ENCODE results near the gene FRG1. TPM values are rescaled to one million over a fixed set of nuclear protein-coding genes. Genes with fewer than 3 reads are reported as not detected.
"Not testable (repeated sequence)": the region's sequence is repeated elsewhere in the genome, so short reads cannot be mapped to it uniquely, and the experiment has no call there.

FRG1 gene
- total RNA-seq, 1 donor from 2014 or later = 33.4 TPM

- Histone ChIP-seq H3K4me3 (ENCODE audit: insufficient read depth, low read depth, low read length) (no peak overlapping the region), H3K79me2 (ENCODE audit: insufficient read depth, low read length) (no peaks in the 10 kb centered on the region), H3K36me3 (ENCODE audit: insufficient read depth, low read length) (no peaks in the 10 kb centered on the region), H3K27ac (ENCODE audit: low read depth, low read length) (no peak overlapping the region), H3K9me3 (ENCODE audit: insufficient read depth, low read depth, low read length) (no peaks in the 10 kb centered on the region), H3K4me2 (ENCODE audit: low read length) (no peak overlapping the region), H2AFZ (ENCODE audit: low read depth, low read length) (no peak overlapping the region), H3K4me1 (ENCODE audit: insufficient read depth, low read length) (no peaks in the 10 kb centered on the region), H3K27me3 (ENCODE audit: insufficient read depth, low read length) (no peaks in the 10 kb centered on the region), H4K20me1 (ENCODE audit: insufficient read depth, low read length) (no peaks in the 10 kb centered on the region), H3K9ac (ENCODE audit: low read length) (no peak overlapping the region)
- Mint-ChIP-seq H3K27me3 (ENCODE audit: low read depth, unreplicated experiment) (peaks cover 2% of the 10 kb centered on the region), H3K27ac (ENCODE audit: unreplicated experiment) (no peak overlapping the region), H3K36me3 (ENCODE audit: low read depth, unreplicated experiment) (no peaks in the 10 kb centered on the region), H3K4me1 (ENCODE audit: low read depth, unreplicated experiment) (no peaks in the 10 kb centered on the region), H3K4me3 (ENCODE audit: unreplicated experiment) (no peak overlapping the region), H3K9me3 (ENCODE audit: unreplicated experiment) (peaks cover 7% of the 10 kb centered on the region)
- TF ChIP-seq CTCF (IDR thresholded peaks at IDR 0.05; ENCODE audit: insufficient read depth, low read depth, low read length) (no peak), EZH2 (IDR thresholded peaks at IDR 0.05; ENCODE audit: insufficient read depth, low read length) (no peak)
- DNase-seq (ENCODE audit: low read depth) = no peak
- no peak for FAIRE-seq
Observed at GRCh38 chr4:189974056-189974455, 33.4 kb downstream of the FRG1 start.

GRCh38 chr4:189979196-189980047 is 38.8 kb downstream of the FRG1 start:
- FAIRE-seq (no peak), DNase-seq (ENCODE audit: low read depth) (no peak)
- Mint-ChIP-seq H3K36me3 (ENCODE audit: low read depth, unreplicated experiment) (no peaks in the 10 kb centered on the region), H3K9me3 (ENCODE audit: unreplicated experiment) (peaks cover 6% of the 10 kb centered on the region), H3K4me1 (ENCODE audit: low read depth, unreplicated experiment) (no peaks in the 10 kb centered on the region), H3K27ac (ENCODE audit: unreplicated experiment) (no peak overlapping the region), H3K27me3 (ENCODE audit: low read depth, unreplicated experiment) (peaks cover 2% of the 10 kb centered on the region), H3K4me3 (ENCODE audit: unreplicated experiment) (no peak overlapping the region)
- no peaks in the 10 kb centered on the region for H3K9me3 ChIP-seq (ENCODE audit: insufficient read depth, low read depth, low read length)
- TF ChIP-seq CTCF (IDR thresholded peaks at IDR 0.05; ENCODE audit: insufficient read depth, low read depth, low read length) (no peak), EZH2 (IDR thresholded peaks at IDR 0.05; ENCODE audit: insufficient read depth, low read length) (no peak)
- no peak overlapping the region for H3K9ac ChIP-seq (ENCODE audit: low read length)
- no peak overlapping the region for H2AFZ ChIP-seq (ENCODE audit: low read depth, low read length)
- no peak overlapping the region for H3K4me2 ChIP-seq (ENCODE audit: low read length)
- no peaks in the 10 kb centered on the region for H4K20me1 ChIP-seq (ENCODE audit: insufficient read depth, low read length)
- no peak overlapping the region for H3K27ac ChIP-seq (ENCODE audit: low read depth, low read length)
- H3K36me3 ChIP-seq (ENCODE audit: insufficient read depth, low read length) = no peaks in the 10 kb centered on the region
- no peaks in the 10 kb centered on the region for H3K27me3 ChIP-seq (ENCODE audit: insufficient read depth, low read length)
- no peak overlapping the region for H3K4me3 ChIP-seq (ENCODE audit: insufficient read depth, low read depth, low read length)
- no peaks in the 10 kb centered on the region for H3K4me1 ChIP-seq (ENCODE audit: insufficient read depth, low read length)
- H3K79me2 ChIP-seq (ENCODE audit: insufficient read depth, low read length) = no peaks in the 10 kb centered on the region

- H3K27me3 Mint-ChIP-seq (ENCODE audit: low read depth, unreplicated experiment); H3K79me2 ChIP-seq (ENCODE audit: insufficient read depth, low read length); H3K36me3 ChIP-seq (ENCODE audit: insufficient read depth, low read length); H3K9me3 Mint-ChIP-seq (ENCODE audit: unreplicated experiment); H3K4me1 ChIP-seq (ENCODE audit: insufficient read depth, low read length); H3K4me3 ChIP-seq (ENCODE audit: insufficient read depth, low read depth, low read length); H3K9ac ChIP-seq (ENCODE audit: low read length); H3K36me3 Mint-ChIP-seq (ENCODE audit: low read depth, unreplicated experiment); H3K27ac Mint-ChIP-seq (ENCODE audit: unreplicated experiment); H3K4me3 Mint-ChIP-seq (ENCODE audit: unreplicated experiment); H3K9me3 ChIP-seq (ENCODE audit: insufficient read depth, low read depth, low read length); H3K4me1 Mint-ChIP-seq (ENCODE audit: low read depth, unreplicated experiment); H3K27ac ChIP-seq (ENCODE audit: low read depth, low read length); H4K20me1 ChIP-seq (ENCODE audit: insufficient read depth, low read length); DNase-seq (ENCODE audit: low read depth); FAIRE-seq; H2AFZ ChIP-seq (ENCODE audit: low read depth, low read length); H3K27me3 ChIP-seq (ENCODE audit: insufficient read depth, low read length); H3K4me2 ChIP-seq (ENCODE audit: low read length): not testable (repeated sequence)
Observed at GRCh38 chr4:189980292-189980691, 39.6 kb downstream of the FRG1 start.

Data from astrocyte (in vitro differentiated cells and primary cell).